Mesenchymal stem cell (in vitro differentiated cells and primary cell): ENCODE results near the gene EMP2.

Source experiments
- DNase-seq: peaks from one replicate; pipeline ENCODE4 v3.0.0-alpha.2; 2013
- H2AFZ ChIP-seq: one replicate; pipeline ENCODE4 v1.6.1; 2013; ENCODE audit warnings: low read depth, mild to moderate bottlenecking, control low read depth, inconsistent platforms, low read length, moderate library complexity
- H2AK5ac ChIP-seq: 2 replicates; pipeline ENCODE4 v1.6.1; 2013; ENCODE audit warnings: low read length, moderate library complexity, mild to moderate bottlenecking, inconsistent platforms; ENCODE audit not compliant: severe bottlenecking
- H2BK120ac ChIP-seq: one replicate; pipeline ENCODE4 v1.6.1; 2013; ENCODE audit warnings: low read depth, mild to moderate bottlenecking, inconsistent platforms, low read length, moderate library complexity
- H2BK12ac ChIP-seq, 2 experiments: one replicate each; pipeline ENCODE4 v1.6.1; 2013; ENCODE audit warnings: inconsistent platforms in 2 of 2, low read length in 2 of 2, mild to moderate bottlenecking in 2 of 2, moderate library complexity in 2 of 2, control low read depth in 1 of 2
- H2BK15ac ChIP-seq: one replicate; pipeline ENCODE4 v1.6.1; 2013; ENCODE audit warnings: mild to moderate bottlenecking, low read depth, inconsistent platforms; ENCODE audit not compliant: poor library complexity, severe bottlenecking
- H2BK5ac ChIP-seq: 2 replicates; pipeline ENCODE4 v1.6.1; 2013; ENCODE audit warnings: low read depth, mild to moderate bottlenecking, low read length, control low read depth, inconsistent platforms; ENCODE audit not compliant: poor library complexity, severe bottlenecking
- H3K14ac ChIP-seq, 2 experiments: one replicate each; pipeline ENCODE4 v1.6.1; 2013; ENCODE audit warnings: inconsistent platforms in 2 of 2, low read length in 2 of 2, control low read depth in 1 of 2, mild to moderate bottlenecking in 1 of 2, moderate library complexity in 1 of 2
- H3K18ac ChIP-seq, 2 experiments: one replicate each; pipeline ENCODE4 v1.6.1; 2013; ENCODE audit warnings: inconsistent platforms in 2 of 2, low read length in 2 of 2, control low read depth in 1 of 2, low read depth in 1 of 2, mild to moderate bottlenecking in 1 of 2
- H3K23ac ChIP-seq, 2 experiments: one replicate each; pipeline ENCODE4 v1.6.1; 2013; ENCODE audit warnings: inconsistent platforms in 2 of 2, low read length in 2 of 2, mild to moderate bottlenecking in 2 of 2, moderate library complexity in 2 of 2, control low read depth in 1 of 2
- H3K27ac ChIP-seq: 2 replicates; pipeline ENCODE4 v1.5.1; 2013; ENCODE audit warnings: mild to moderate bottlenecking, moderate library complexity, low read length, control low read depth, inconsistent platforms; ENCODE audit not compliant: poor library complexity, severe bottlenecking
- H3K27me3 ChIP-seq, 2 experiments: 2 replicates each; pipeline versions ENCODE4 v1.6.1 to v1.7.0; 2013; ENCODE audit warnings: low read length in 2 of 2, mild to moderate bottlenecking in 2 of 2, moderate library complexity in 2 of 2, control low read depth in 1 of 2, inconsistent platforms in 1 of 2; ENCODE audit not compliant: control insufficient read depth in 1 of 2, insufficient read depth in 1 of 2
- H3K36me3 ChIP-seq, 2 experiments: 2 replicates each; pipeline versions ENCODE4 v1.6.1 to v1.7.0; 2013; ENCODE audit warnings: low read length in 2 of 2, control low read depth in 1 of 2, inconsistent platforms in 1 of 2, low read depth in 1 of 2, mild to moderate bottlenecking in 1 of 2; ENCODE audit not compliant: insufficient read depth in 2 of 2, control insufficient read depth in 1 of 2
- H3K4ac ChIP-seq, 2 experiments: one replicate each; pipeline ENCODE4 v1.6.1; 2013; ENCODE audit warnings: inconsistent platforms in 2 of 2, low read length in 2 of 2, mild to moderate bottlenecking in 2 of 2, moderate library complexity in 2 of 2, control low read depth in 1 of 2, low read depth in 1 of 2
- H3K4me1 ChIP-seq: 2 replicates; pipeline ENCODE4 v1.6.1; 2013; ENCODE audit warnings: low read depth, low read length, control low read depth; ENCODE audit not compliant: control insufficient read depth, insufficient read depth
- H3K4me2 ChIP-seq: 2 replicates; pipeline ENCODE4 v1.6.1; 2013; ENCODE audit warnings: low read length, mild to moderate bottlenecking, inconsistent platforms; ENCODE audit not compliant: poor library complexity, severe bottlenecking
- H3K4me3 ChIP-seq, 2 experiments: 2 replicates each; pipeline versions ENCODE4 v1.5.1 to v1.7.0; 2013; ENCODE audit warnings: low read length in 2 of 2, mild to moderate bottlenecking in 2 of 2, control low read depth in 1 of 2, low read depth in 1 of 2; ENCODE audit not compliant: insufficient read depth in 1 of 2
- H3K79me1 ChIP-seq: replicated peaks from 2 replicates; pipeline ENCODE4 v1.6.1; 2013; ENCODE audit warnings: mild to moderate bottlenecking, control low read depth, low read length, inconsistent platforms; ENCODE audit not compliant: poor library complexity, severe bottlenecking
- H3K9ac ChIP-seq: 2 replicates; pipeline ENCODE4 v1.7.0; 2013; ENCODE audit warnings: mild to moderate bottlenecking, low read length, moderate library complexity
- H3K9me3 ChIP-seq: 2 replicates; pipeline ENCODE4 v1.7.0; 2013; ENCODE audit warnings: mild to moderate bottlenecking, low read length; ENCODE audit not compliant: control insufficient read depth
- H4K8ac ChIP-seq: one replicate; pipeline ENCODE4 v1.6.1; 2013; ENCODE audit warnings: inconsistent platforms, mild to moderate bottlenecking, low read length, moderate library complexity
- H4K91ac ChIP-seq: one replicate; pipeline ENCODE4 v1.6.1; 2013; ENCODE audit warnings: mild to moderate bottlenecking, low read length, inconsistent platforms
- WGBS: methylation state at CpG from one replicate; pipeline ENCODE4 v1.1.7; 2013; ENCODE audit warnings: mixed read lengths; 5-methylcytosine and 5-hydroxymethylcytosine counted together

Gene EMP2

GRCh38 chr16:10548404-10548803 is 32.0 kb downstream of the EMP2 start:
- H2BK5ac ChIP-seq = no peak overlapping the region
- H4K91ac ChIP-seq = no peak overlapping the region
- peaks cover 0 to 36% of the 10 kb centered on the region in 2 experiments for H3K36me3 ChIP-seq
- no peaks in the 10 kb centered on the region for H3K27me3 ChIP-seq
- no peak overlapping the region for H3K27ac ChIP-seq
- H2AFZ ChIP-seq = no peak overlapping the region
- no peak overlapping the region for H2BK12ac ChIP-seq
- H3K4ac ChIP-seq = no peak overlapping the region
- no peak overlapping the region for H2BK120ac ChIP-seq
- H3K9me3 ChIP-seq = peaks cover 17% of the 10 kb centered on the region
- no peak overlapping the region for H3K23ac ChIP-seq
- no peaks in the 10 kb centered on the region for H3K79me1 ChIP-seq
- H3K4me1 ChIP-seq = no peaks in the 10 kb centered on the region
- no peak overlapping the region for H2AK5ac ChIP-seq
- H4K8ac ChIP-seq = no peak overlapping the region
- 100% methylated on average over 1 of the region's 1 CpG for WGBS
- no peak overlapping the region for H3K4me3 ChIP-seq
- DNase-seq = no peak
- H2BK15ac ChIP-seq = no peak overlapping the region
- H3K14ac ChIP-seq = no peak overlapping the region
- no peak overlapping the region for H3K9ac ChIP-seq
- H3K18ac ChIP-seq = no peak overlapping the region
- H3K4me2 ChIP-seq = no peak overlapping the region

- Histone ChIP-seq H3K4me2 (no peak overlapping the region), H3K4me1 (no peaks in the 10 kb centered on the region), H2AK5ac (no peak overlapping the region), H3K4ac (no peak overlapping the region), H3K9me3 (peaks cover 17% of the 10 kb centered on the region), H4K8ac (no peak overlapping the region), H3K27me3 (no peaks in the 10 kb centered on the region), H3K79me1 (no peaks in the 10 kb centered on the region), H3K27ac (no peak overlapping the region), H2BK12ac (no peak overlapping the region), H3K18ac (no peak overlapping the region), H3K36me3 (peaks cover 0 to 42% of the 10 kb centered on the region in 2 experiments), H3K4me3 (no peak overlapping the region), H2BK5ac (no peak overlapping the region), H3K14ac (no peak overlapping the region), H2BK15ac (no peak overlapping the region), H3K9ac (no peak overlapping the region), H2AFZ (no peak overlapping the region), H2BK120ac (no peak overlapping the region), H3K23ac (no peak overlapping the region), H4K91ac (no peak overlapping the region)
- DNase-seq = no peak
- WGBS = 96% methylated on average over 6 of the region's 6 CpGs
These were observed 32.7 kb downstream of the EMP2 start for GRCh38 chr16:10547708-10548107.

GRCh38 chr16:10543231-10543977 is 37.0 kb downstream of the EMP2 start:
- Histone ChIP-seq H4K91ac (no peak overlapping the region), H2BK12ac (no peak overlapping the region), H3K27ac (no peak overlapping the region), H4K8ac (no peak overlapping the region), H3K36me3 (peaks cover 0 to 48% of the 10 kb centered on the region in 2 experiments), H3K4me1 (no peaks in the 10 kb centered on the region), H2BK5ac (no peak overlapping the region), H3K4me2 (no peak overlapping the region), H3K14ac (no peak overlapping the region), H3K79me1 (no peaks in the 10 kb centered on the region), H3K4ac (no peak overlapping the region), H3K23ac (no peak overlapping the region), H2BK120ac (no peak overlapping the region), H3K4me3 (no peak overlapping the region), H2AK5ac (no peak overlapping the region), H2BK15ac (no peak overlapping the region), H3K27me3 (no peaks in the 10 kb centered on the region), H3K9me3 (peaks cover 10% of the 10 kb centered on the region), H3K18ac (no peak overlapping the region), H3K9ac (no peak overlapping the region), H2AFZ (no peak overlapping the region)
- 97% methylated on average over 14 of the region's 16 CpGs for whole genome bisulfite sequencing
- no peak for DNase-seq

GRCh38 chr16:10541366-10541765 is 39.0 kb downstream of the EMP2 start:
- Histone ChIP-seq H3K18ac (no peak overlapping the region), H4K8ac (no peak overlapping the region), H2BK15ac (no peak overlapping the region), H3K23ac (no peak overlapping the region), H2BK5ac (no peak overlapping the region), H3K4ac (no peak overlapping the region), H2BK12ac (no peak overlapping the region), H2AFZ (no peak overlapping the region), H3K14ac (no peak overlapping the region), H2AK5ac (no peak overlapping the region), H3K9me3 (no peaks in the 10 kb centered on the region), H3K79me1 (no peaks in the 10 kb centered on the region), H3K4me3 (no peak overlapping the region), H4K91ac (no peak overlapping the region), H2BK120ac (no peak overlapping the region), H3K4me2 (no peak overlapping the region), H3K27me3 (no peaks in the 10 kb centered on the region), H3K36me3 (peaks cover 0 to 51% of the 10 kb centered on the region in 2 experiments), H3K27ac (no peak overlapping the region), H3K9ac (no peak overlapping the region), H3K4me1 (no peaks in the 10 kb centered on the region)
- 95% methylated on average over 7 of the region's 7 CpGs for WGBS
- DNase-seq = no peak
